HG03159 (cell line): ENCODE results near the gene CPED1.

Source experiments
- ATAC-seq: cut with Tn5 transposase; IDR thresholded peaks from one replicate; pipeline ENCODE4 v1.9.1; 2021; ENCODE audit warnings: mild to moderate bottlenecking, moderate library complexity; ENCODE audit not compliant: unreplicated experiment

CPED1 gene

DNA sequence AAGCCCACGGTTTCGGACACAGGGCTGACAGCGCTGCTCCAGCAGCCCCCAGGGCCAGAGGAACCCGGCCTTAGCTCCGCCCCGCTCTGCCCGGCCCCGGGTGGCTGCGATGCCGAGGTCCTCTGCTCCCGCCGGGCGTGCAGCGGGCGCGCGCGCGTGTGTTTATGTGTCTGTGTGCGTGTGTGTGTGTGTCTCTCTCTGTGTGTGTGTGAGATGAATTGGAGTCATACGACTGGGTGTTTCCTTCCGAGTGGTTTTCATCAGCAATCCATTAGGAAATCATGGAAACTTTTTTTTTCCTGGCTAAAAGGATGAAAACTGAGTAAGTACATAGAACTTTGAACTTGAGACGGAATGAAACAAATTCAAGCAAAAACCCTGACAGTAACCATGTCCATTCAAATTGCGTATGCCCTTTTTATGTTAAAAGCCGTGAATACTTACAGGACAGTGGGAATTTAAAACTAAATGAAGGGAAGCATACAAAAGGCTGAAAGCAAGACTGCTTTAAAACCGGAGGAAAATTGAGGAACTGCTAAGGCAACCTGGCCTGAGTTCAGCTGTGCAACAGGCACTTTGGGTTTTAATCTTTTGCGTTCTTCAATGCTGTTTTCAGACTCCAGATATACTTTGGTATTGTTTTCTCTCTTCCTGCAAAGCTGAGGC lies at the start of gene CPED1:
TSS of gene CPED1 (plus strand) at position 121 of the 666 bp plus-strand sequence. CDS start 911 bp downstream, outside the sequence.
- ATAC-seq, result peak; percentile 45

DNA sequence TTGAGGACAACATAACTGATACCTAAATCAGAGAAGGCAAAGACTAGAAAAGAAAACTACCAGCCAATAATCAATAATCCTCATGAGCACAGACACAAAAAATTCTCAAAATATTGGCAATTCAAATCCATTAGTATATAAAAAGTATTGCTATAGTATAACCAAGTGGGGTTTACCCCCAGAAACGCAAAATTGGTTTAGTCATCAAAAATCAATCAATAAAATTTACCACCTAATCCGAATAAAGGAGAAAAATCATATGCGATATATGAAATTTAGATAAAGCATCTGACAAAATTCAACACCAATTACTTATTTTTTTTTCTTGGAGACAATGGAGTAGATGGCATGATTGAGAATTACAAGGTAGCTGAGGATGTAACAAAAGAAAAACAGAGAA lies 49.2 kb upstream of the CPED1 start:
- no peak for ATAC-seq

DNA sequence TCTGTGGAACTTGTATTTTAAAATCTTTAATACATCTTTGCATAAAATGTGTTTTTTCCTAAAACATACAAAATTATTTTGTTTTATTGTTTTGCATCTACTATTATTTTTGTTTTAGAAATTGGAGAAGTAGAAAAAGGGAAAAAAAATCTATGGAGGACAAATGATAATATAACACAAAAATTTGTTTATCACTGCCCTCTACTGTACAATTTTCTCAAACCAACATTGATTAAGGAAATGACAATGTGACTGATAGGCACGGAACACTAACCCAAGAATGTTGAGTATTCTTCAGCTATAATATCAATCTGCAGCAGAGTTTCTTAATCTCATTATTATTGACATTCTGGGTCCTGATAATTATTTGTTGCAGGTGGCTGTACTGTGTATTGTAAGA lies 47.4 kb upstream of the CPED1 start:
- peak; percentile 57 for ATAC-seq

DNA sequence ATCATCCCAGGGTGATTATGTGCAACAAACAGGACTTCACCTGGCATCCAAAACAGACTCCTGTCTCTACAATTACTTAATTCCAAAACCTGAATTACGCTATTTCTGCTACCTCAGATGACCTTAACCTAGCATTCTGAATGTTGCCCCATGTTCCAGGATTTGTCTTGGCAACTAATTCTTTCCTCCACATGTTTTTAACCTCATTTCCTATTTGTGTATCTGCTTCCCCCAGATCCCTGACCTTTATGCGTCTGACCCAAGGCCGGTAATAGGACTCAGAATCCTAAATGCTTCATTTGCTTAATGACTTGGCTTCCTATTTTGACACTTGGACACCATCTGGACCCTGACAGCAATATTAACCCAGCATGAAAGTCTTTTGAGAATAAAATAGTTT lies 46.7 kb upstream of the CPED1 start:
- no peak for ATAC-seq

DNA sequence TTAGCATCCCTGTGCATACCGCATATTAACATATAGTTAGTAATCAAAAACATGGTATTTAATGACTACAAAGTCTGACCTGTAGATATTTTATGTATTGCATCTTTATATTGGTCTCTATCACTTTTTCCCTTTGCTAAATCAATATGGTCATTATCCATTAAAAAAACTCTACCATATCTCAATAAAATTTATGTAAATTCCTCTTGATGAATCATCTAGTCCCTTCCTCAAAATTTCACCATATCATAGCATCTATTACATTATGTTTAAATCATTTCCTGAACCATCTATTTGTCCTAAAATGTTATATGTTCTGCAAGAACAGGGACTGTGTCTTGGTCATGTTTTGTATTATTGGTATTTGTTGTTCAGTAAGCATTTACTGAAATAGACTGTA lies 45.6 kb upstream of the CPED1 start:
- no peak for ATAC-seq

DNA sequence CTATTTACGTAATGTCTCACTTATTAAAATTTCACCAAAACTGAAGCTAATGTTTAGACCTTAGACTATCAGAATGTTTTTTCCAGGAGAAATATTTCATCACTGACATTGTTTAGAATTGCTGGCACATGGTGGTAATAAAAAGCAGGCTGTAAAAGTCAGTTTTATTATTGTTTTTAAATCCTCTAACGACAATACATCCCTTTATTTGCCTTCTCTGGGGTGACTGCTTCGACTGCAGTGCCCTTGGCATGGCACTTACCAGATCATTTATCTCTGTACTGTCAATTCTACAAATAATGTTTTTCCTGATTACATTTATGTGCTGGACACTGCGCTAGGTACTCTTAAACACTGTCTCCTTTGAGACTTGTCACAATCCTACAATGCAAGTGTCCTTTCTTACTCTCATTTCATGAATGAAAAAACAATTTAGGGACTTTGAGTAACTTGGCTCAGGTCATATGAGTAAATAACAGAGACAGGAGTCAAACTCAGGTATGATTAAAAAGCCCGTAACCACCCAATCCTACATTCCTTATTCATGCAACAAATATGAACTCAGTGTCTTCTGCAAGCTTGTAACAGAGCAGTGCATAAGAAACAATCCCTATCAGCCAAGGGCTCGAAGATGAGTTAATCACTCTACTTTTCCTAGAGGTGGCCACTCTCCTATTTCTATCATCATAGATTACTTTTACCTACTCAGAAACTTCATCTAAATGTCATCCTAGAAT lies 43.5 kb upstream of the CPED1 start:
- no peak for ATAC-seq

DNA sequence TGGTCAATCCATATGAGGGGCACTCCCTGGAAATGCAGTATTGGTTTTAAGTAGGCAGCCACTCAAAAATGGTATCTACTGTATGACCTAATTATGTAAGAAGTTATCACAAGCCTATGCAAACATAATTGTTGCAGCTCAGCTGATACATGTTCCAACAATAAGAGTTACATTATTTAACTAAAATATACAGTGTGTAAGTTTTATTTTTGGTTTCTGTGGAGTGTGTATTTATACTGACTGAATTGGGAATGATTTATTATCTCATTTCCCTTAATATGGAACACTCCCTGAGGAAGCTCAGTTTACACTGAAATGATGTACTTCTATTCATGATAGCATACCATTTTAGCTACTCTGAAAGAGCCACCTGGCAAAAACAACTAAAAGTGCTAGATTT lies 40.5 kb upstream of the CPED1 start:
- no peak for ATAC-seq

DNA sequence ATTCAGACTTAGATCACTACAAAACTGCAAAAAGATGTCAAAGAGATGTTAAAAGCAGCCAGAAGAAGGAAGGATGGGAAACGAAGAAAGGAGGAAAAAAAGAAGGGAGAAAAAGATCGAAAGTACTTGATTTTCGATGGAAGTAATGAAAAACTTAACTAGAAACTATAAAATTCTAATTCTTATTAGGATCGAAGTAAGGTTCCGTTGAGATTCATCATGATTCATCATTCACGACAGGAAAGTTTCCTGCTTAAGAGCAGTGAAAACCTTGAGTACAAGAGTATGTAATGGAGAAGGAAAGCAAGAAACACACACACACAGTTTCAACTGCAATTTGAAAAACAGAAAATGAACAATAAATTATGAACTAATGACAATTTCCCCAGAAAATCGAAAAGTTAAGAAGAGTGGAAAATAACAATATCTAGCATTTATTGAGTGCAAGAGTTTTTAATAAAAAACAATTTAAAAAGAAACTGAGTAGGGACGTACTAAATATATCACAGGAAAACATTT lies 39.1 kb upstream of the CPED1 start:
- no peak for ATAC-seq

DNA sequence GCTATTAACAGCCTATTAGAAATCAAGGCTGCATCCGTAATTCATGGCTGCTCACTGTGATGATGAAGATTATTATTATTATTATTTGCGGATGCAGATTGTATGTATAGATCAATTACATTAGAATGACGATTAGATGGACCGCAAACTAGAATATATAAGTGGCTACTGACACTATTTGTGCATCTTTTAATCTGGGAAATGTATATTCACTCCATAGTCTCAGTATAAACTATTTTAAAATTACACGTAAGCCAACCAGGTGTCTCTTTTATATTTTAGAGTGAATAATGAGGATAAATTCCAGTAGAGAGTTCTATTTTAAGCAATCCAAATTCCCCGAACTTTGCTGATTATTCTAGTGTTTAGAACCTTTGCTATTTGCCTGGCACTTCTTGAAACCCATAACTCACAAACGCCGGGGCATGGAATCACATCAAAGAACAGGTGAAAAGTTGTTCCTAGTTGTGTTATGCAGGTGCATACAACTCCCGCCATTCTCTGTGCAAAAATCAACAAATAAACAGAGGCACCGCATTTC lies 38.4 kb upstream of the CPED1 start:
- ATAC-seq, result no peak

DNA sequence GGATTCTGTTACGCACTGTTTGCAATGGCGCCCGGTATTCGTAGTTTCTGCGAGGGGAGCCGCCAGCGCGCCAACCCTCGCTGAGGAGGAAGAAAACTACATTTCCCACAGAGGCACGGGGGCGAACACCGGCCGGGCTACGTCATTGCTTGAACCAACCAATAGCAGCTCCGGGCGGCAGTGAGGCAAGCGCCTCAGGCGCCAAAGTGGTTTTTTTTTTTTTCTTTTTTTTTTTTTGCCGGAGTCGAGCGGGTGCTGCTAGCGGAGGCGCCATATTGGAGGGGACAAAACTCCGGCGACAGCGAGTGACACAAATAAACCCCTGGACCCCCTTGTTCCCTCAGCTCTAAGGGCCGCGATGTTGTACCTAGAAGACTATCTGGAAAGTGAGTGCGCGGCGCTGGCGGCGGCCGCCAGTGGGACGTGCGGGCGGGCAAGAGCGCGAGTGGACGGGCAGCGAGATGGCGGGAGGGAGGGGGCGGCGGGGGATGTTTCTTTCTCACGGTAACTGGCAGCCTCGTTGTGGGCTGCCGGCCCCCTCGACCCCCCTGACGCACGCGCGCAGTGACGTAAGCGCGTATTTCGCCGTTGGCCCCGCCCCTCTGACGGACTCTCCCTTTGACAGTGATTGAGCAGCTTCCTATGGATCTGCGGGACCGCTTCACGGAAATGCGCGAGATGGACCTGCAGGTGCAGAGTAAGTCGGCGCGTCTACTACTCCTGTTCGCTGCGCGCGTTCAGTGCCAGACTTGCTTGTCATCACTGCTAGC lies 37.8 kb upstream of the CPED1 start, which contains the start of gene ING3:
TSS of gene ING3 (plus strand) at position 239 of the 770 bp plus-strand sequence. CDS start at position 359, 120 bp downstream.
- peak; percentile 97 for ATAC-seq

DNA sequence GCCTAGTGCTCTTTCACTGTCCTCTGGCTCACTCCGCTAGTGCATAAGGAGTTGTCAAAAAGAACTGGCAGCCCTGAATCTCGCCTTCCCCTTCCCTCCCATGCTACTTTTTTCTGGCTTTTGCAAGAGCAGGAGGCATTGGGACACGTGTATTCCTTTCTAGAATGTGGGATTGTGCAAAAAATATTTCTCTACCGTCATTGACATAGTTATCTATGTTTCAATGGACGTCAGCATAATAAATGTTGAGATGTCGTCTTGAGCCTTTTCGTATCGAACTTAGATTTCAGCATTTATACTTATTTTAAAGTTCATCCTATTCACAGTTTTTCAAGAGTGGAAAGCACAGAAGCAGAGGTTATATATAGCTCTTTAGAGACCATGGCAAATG lies 37.2 kb upstream of the CPED1 start:
- ATAC-seq, result no peak

DNA sequence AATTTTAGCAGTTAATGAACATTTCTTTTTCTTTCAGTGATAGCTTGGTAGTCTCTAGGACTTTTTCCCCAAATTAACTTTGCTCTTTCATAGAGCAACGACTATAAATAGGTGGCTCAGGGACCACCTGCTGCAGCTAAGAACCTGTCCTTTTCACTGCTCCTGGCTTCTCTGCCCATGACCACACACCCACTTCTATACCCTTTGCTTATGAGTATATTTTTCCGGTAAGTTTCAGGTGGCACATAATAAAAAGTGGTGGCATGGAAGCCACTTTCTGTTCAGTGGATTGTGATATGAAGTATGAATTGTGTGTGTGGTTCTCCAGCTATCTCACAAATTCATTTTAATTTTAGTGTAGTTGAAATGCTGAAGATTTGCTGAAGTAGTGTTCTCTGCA lies 36.7 kb upstream of the CPED1 start:
- no peak for ATAC-seq

DNA sequence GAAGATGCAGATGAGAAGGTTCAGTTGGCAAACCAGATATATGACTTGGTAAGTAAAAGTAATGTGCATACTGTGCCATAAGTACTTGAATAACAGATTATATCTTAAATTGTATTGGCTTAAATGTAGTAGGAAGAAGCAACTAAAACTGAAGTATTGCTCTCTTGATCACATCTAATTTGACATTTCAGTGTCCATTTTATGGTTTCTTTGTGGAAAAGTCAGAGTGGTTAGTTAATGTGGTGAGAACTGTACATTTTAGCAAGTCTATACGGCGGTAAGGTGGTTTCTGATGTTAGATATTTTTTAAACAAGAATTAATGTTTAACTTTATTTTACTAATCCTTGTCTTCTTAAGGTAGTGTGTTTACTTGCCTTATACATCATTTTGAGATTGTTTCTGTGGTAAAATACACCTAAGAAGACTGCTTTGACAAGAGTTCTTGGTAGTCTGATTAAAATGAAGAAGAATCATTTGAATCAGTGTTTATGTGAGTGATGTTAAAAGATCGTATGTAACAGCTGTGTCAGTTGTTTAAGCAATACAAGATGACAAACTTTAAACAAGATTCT lies 32.8 kb upstream of the CPED1 start:
- ATAC-seq, result peak; percentile 34

DNA sequence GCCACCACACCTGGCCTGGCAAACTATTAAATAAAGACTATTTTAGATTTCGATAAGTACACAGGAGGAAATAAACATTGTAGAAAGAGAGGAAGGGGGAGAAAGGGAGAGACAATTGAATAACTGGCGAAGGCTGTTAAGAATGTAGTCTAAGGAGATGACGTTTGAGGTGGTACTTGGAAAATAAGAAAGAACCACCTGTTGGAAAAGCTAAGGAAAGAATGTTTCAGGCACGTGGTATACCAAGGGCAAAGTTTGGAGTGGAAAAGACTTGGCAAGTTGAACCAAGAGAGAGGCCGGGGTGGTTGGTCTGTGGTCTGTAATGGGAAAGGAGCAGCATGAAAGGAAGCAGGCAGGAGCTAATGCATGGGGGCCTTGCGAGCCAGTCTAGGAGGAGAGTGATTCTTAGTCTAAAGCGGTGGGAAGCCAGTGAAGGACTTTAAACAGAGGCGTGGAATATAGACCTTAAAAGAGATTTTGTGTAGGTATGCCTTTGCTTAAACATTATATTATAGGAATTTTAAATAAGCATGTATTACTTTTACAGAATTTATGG lies 28.5 kb upstream of the CPED1 start:
- ATAC-seq, result no peak

DNA sequence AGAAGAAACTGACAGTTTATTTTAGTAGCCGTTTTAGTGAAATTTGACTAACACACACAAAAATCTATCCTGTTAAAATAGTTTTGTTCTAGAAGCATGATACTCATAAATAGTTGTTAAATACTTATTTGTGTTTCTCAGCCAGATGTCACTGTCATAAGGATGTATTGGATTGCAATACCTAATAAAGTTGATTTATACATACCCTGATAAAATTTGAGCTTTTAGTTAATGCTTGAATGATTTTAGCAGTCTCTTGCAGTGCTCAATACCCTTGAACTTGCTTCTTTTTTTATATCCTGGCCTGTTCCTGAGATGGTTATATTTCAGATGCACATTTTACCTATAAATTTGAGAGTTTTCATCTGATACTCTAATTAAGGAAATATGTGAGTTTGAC lies 27.8 kb upstream of the CPED1 start:
- ATAC-seq, result no peak

DNA sequence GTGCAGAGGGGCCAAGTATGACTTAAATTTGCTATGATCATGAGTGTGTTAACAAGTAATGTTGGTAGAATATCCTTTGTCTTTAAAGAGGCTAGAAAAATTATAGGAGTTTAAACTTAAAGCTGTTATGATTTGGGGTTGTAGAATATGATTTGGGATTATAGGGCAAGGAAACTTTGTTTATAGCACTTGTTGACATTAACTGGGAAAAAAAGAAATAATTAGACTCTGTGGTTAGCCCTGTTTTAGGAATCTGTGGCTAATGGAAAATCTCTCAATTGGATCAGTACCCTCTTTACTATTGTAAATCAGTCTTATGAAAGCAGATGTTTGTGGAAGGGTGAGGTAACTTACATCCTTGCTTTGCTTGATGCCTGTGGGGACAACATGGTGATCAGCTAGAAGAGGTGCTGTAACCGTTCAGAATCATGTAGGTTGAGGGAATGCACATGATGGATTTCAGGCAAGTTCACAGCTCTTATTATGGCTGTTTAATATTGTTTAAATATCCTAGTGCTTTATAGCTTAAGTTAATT lies 26.8 kb upstream of the CPED1 start:
- no peak for ATAC-seq

DNA sequence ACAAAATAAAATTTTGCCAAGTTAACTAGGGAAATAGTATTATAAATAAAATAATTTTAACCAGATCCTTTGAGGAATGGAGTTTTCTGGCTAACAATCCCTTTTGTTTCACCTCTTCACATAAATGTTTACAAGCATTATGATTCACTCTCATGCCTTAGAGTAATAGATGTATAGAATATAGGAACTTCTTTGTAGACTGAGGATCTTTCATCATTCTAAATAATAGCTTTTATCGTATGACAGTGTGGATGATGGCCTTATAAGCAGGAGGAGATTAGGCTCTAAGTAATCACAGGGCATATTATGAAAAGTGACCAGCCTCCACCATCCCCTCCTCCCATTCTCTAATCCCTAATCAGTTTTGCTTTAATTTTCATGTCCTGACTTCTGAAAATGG lies 24.4 kb upstream of the CPED1 start:
- ATAC-seq, result no peak

DNA sequence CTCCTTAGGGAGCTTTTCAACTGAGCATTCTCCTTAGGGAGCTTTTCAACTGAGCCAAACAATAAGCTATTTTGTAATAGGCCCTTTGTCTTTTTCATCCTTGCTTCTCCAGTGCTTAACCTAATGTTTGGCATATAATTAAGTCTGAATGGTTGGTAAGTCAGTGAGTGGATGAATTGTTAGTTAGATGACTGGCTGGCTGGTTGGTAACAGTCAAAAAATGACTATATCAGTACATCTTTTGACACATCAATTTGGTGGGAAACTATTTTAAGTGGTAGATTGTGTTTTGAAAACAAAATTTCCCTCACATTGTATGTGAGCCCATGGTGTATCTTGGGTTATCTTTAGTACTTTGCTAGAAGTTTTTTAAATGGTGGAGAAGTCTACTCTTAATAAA lies 21.6 kb upstream of the CPED1 start:
- ATAC-seq, result no peak

DNA sequence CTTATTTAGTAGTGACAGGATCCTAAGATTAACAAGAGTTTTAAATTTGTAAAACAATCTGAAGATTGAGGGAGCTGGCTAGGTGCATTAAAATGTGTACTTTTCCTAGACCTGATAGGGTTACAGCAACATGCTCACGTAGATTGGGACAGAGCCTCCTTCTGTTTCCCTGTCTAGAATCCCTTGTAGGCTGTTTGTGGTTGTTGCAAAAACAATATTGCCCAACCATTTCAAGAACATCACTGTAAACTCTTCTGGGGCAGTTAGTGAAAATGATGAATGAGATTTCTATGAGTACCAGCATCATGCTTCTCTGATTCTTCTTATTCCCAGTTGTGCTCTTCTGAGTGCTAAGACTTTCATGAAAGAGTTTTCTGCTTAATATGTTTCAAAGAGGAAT lies 14.7 kb upstream of the CPED1 start:
- ATAC-seq, result no peak

DNA sequence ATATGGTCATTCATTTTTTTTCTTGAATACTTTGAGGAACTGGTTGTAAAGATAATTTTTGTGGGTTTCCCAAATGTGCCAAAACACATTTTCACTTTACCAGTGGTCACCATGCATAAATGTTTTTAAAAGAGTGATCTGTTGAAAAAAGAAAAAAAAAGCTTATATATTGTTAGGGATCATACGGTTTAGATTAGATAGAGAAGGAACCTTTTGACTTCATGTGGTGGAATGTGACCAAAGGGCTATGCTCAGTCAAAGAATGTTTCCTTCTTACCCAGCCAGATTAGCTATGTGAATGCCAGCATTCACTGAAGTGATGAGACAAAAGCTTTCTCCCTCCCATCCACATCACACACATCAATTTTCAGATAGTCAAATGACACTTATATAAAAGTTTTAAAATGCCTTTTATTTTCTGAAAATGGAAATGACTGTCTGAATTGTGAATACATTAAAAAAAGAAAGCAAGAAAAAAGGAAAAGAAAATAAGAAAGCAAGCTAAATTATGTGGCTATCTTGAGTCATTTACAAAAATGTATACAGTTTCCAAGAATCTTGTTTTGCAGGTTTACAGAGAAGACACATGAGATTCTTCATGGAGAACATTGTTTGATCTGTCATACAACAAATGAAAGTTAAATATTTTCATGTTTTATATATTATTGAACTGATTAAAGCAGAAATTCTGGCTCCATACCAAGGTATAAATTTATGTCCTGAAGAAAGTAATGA lies 8.6 kb upstream of the CPED1 start:
- no peak for ATAC-seq
